Measurements from ENCODE around the gene TANC1. TPM values are rescaled to one million over a fixed set of nuclear protein-coding genes. Genes with fewer than 3 reads are reported as not detected.
"Not testable (repeated sequence)": the region's sequence is repeated elsewhere in the genome, so short reads cannot be mapped to it uniquely, and the experiment has no call there.

The TANC1 gene
- total RNA-seq, 5 donors from 2014 or later (not counting 1 experiment from before 2014, with no cell fraction given) = 0.26 to 0.61 (median 0.50) TPM

DNA sequence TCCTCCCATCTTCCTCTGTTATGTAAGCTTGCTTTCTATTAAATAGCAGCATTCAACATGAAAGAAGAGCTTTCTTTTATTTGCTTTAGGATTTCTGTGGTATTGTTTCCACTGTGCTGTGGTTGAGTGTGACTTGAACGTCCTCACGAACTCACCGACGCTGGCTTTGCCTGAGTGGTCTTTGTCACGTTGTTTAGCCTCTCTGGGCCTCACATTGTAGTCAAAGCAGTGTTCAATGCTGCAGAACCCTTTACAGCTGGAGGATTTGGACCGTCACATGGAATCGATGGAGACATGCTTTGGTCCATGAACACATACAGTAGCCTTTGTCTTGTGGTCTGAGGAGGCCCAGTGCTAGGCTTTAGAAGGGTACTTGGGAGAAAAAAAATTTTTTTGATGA, 66.3 kb downstream of the TANC1 start:
- no peaks in the 10 kb centered on the region for H3K36me3 Mint-ChIP-seq
- Histone ChIP-seq H3K4me1 (ENCODE audit: control insufficient read depth in 1 of 2, extremely low read depth in 1 of 2, insufficient read depth in 2 of 2, low read length in 2 of 2) (no peaks in the 10 kb centered on the region), H3K27ac (ENCODE audit: low read length) (no peak overlapping the region), H3K9me3 (no peaks in the 10 kb centered on the region), H3K36me3 (ENCODE audit: control insufficient read depth in 2 of 2, extremely low read depth in 1 of 2, insufficient read depth in 1 of 2, low read length in 1 of 2) (no peaks in the 10 kb centered on the region), H3K27me3 (replicated peaks in 1 of 2; ENCODE audit: control insufficient read depth in 2 of 2, extremely low read depth in 1 of 2, insufficient read depth in 2 of 2, low read length in 1 of 2) (no peaks in the 10 kb centered on the region), H3K4me3 (ENCODE audit: control insufficient read depth in 1 of 2, extremely low read depth in 1 of 2, low read length in 1 of 2) (no peak overlapping the region)
- no peak overlapping the region for H3K27ac Mint-ChIP-seq
- H3K27me3 Mint-ChIP-seq = peaks cover 4% of the 10 kb centered on the region in 2 donors
- WGBS (ENCODE audit: insufficient coverage) = 87% methylated on average over 6 of the region's 7 CpGs
- H3K4me3 Mint-ChIP-seq = no peak overlapping the region
- ATAC-seq (replicated peaks in 1 of 4) = no peak
- CTCF ChIA-PET = interaction anchor here (0.6 to 4.2 kb wide), 3 partner anchors 84 to 355 kb away, joined by 3 to 65 read pairs (median 11); no protein-coding TSS in a partner anchor
- H3K9me3 Mint-ChIP-seq = peaks cover 0 to 10% (median 0%) of the 10 kb centered on the region in 3 donors
- POLR2A ChIA-PET = interaction anchor here in 1 of 2 donors (0.7 kb wide), 1 partner anchor 889 kb away, joined by 3 read pairs; no protein-coding TSS in a partner anchor
- DNase-seq = no peak
- no peaks in the 10 kb centered on the region for H3K4me1 Mint-ChIP-seq

DNA sequence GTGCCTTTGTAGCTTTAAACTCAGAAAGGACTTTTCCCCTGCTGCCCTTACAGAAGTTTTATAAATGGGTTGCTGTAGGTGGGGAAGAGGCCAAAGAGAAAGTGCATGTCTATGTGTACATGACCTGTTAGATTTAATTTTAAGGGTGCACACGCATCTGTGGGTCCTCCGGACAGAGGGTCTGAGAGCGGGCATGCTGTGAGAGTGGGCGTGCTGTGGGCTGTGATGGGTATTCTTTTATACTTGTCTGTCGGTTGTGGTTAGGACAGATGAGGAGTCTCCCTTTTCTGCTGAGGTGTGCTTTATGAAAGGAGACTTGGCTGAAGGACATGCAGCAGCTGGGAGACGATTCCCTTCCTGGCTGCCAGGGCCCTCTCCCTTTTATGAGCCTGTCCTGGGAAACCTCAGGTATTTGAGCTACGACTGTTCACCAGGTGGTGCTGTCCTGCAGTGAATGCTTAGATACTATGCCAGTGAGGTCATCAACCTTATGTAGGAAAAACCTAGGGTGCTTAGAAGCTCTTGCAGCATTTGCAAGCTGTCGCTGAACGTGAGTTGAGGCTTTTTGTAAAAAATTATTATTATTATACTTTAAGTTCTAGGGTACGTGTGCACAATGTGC, 67.5 kb downstream of the TANC1 start:
- Mint-ChIP-seq H3K9me3 (peaks cover 0 to 10% (median 5%) of the 10 kb centered on the region in 3 donors), H3K27me3 (peaks cover 4 to 9% of the 10 kb centered on the region in 2 donors), H3K36me3 (no peaks in the 10 kb centered on the region), H3K4me3 (no peak overlapping the region), H3K27ac (no peak overlapping the region), H3K4me1 (no peaks in the 10 kb centered on the region)
- Histone ChIP-seq H3K4me1 (ENCODE audit: control insufficient read depth in 1 of 2, extremely low read depth in 1 of 2, insufficient read depth in 2 of 2, low read length in 2 of 2) (no peaks in the 10 kb centered on the region), H3K36me3 (ENCODE audit: control insufficient read depth in 2 of 2, extremely low read depth in 1 of 2, insufficient read depth in 1 of 2, low read length in 1 of 2) (no peaks in the 10 kb centered on the region), H3K27ac (ENCODE audit: low read length) (no peak overlapping the region), H3K4me3 (ENCODE audit: control insufficient read depth in 1 of 2, extremely low read depth in 1 of 2, low read length in 1 of 2) (no peak overlapping the region), H3K27me3 (replicated peaks in 1 of 2; ENCODE audit: control insufficient read depth in 2 of 2, extremely low read depth in 1 of 2, insufficient read depth in 2 of 2, low read length in 1 of 2) (no peaks in the 10 kb centered on the region), H3K9me3 (no peaks in the 10 kb centered on the region)
- WGBS (ENCODE audit: insufficient coverage) = 82% methylated on average over 5 of the region's 10 CpGs
- POLR2A ChIA-PET = no interaction called here
- ATAC-seq (replicated peaks in 1 of 4) (peak in 2 of 4 experiments; percentile 58 to 73), DNase-seq (peak in 20 of 35 experiments; percentile 0 to 53 (median 17))
- CTCF ChIA-PET = interaction anchor here (0.7 to 4.2 kb wide), 8 partner anchors 78 to 932 kb away, joined by 3 to 65 read pairs (median 4); no protein-coding TSS in a partner anchor

DNA sequence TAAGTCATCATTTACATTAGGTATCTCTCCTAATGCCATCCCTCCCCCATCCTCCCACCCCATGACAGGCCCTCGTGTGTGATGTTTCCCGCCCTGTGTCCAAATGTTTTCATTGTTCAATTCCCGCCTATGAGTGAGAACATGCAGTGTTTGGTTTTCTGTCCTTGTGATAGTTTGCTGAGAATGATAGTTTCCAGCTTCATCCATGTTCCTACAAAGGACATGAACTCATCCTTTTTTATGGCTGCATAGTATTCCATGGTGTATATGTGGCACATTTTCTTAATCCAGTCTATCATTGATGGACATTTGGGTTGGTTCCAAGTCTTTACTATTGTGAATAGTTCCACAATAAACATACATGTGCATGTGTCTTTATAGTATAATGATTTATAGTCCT, 68.0 kb downstream of the TANC1 start:
- H3K27me3 Mint-ChIP-seq = not testable (repeated sequence)
- WGBS (ENCODE audit: insufficient coverage) = no CpG with 5 or more reads among the region's 3 CpGs

DNA sequence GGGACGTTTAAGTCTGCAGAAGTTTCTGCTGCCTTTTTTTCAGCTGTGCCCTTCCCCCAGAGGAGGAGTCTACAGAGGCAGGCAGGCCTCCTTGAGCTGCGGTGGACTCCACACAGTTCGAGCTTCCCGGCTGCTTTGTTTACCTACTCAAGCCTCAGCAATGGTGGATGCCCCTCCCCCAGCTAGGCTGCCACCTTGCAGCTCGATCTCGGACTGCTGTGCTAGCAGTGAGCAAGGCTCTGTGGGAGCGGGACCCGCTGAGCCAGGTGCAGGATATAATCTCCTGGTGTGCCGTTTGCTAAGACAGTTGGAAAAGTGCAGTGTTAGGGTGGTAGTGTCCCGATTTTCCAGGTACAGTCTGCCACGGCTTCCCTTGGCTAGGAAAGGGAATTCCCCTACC, 72.9 kb downstream of the TANC1 start:
- H3K27me3 Mint-ChIP-seq = peaks cover 9 to 14% of the 10 kb centered on the region in 2 donors
- H3K4me3 Mint-ChIP-seq; H3K9me3 Mint-ChIP-seq; H3K4me1 ChIP-seq (ENCODE audit: control insufficient read depth in 1 of 2, extremely low read depth in 1 of 2, insufficient read depth in 2 of 2, low read length in 2 of 2); POLR2A ChIA-PET; CTCF ChIA-PET; H3K4me1 Mint-ChIP-seq; H3K27ac ChIP-seq (ENCODE audit: low read length); DNase-seq; H3K36me3 ChIP-seq (ENCODE audit: control insufficient read depth in 2 of 2, extremely low read depth in 1 of 2, insufficient read depth in 1 of 2, low read length in 1 of 2); H3K4me3 ChIP-seq (ENCODE audit: control insufficient read depth in 1 of 2, extremely low read depth in 1 of 2, low read length in 1 of 2); H3K9me3 ChIP-seq; H3K27ac Mint-ChIP-seq; ATAC-seq (replicated peaks in 1 of 4); H3K36me3 Mint-ChIP-seq: not testable (repeated sequence)
- H3K27me3 ChIP-seq (replicated peaks in 1 of 2; ENCODE audit: control insufficient read depth in 2 of 2, extremely low read depth in 1 of 2, insufficient read depth in 2 of 2, low read length in 1 of 2) = peaks cover 0 to 16% of the 10 kb centered on the region in 2 experiments
- WGBS (ENCODE audit: insufficient coverage) = 92% methylated on average over 7 of the region's 11 CpGs

More for the DNA sequence above, 68.0 kb downstream of the TANC1 start:
- H3K27ac ChIP-seq (ENCODE audit: low read length); H3K4me1 ChIP-seq (ENCODE audit: control insufficient read depth in 1 of 2, extremely low read depth in 1 of 2, insufficient read depth in 2 of 2, low read length in 2 of 2); H3K4me3 ChIP-seq (ENCODE audit: control insufficient read depth in 1 of 2, extremely low read depth in 1 of 2, low read length in 1 of 2); DNase-seq; H3K36me3 ChIP-seq (ENCODE audit: control insufficient read depth in 2 of 2, extremely low read depth in 1 of 2, insufficient read depth in 1 of 2, low read length in 1 of 2); H3K27ac Mint-ChIP-seq; H3K9me3 ChIP-seq; H3K4me1 Mint-ChIP-seq; POLR2A ChIA-PET; H3K9me3 Mint-ChIP-seq; H3K36me3 Mint-ChIP-seq; H3K4me3 Mint-ChIP-seq; ATAC-seq (replicated peaks in 1 of 4); H3K27me3 ChIP-seq (replicated peaks in 1 of 2; ENCODE audit: control insufficient read depth in 2 of 2, extremely low read depth in 1 of 2, insufficient read depth in 2 of 2, low read length in 1 of 2): not testable (repeated sequence)
- CTCF ChIA-PET = interaction anchor here (0.7 to 4.2 kb wide), 8 partner anchors 78 to 1082 kb away, joined by 3 to 65 read pairs (median 4); no protein-coding TSS in a partner anchor

DNA sequence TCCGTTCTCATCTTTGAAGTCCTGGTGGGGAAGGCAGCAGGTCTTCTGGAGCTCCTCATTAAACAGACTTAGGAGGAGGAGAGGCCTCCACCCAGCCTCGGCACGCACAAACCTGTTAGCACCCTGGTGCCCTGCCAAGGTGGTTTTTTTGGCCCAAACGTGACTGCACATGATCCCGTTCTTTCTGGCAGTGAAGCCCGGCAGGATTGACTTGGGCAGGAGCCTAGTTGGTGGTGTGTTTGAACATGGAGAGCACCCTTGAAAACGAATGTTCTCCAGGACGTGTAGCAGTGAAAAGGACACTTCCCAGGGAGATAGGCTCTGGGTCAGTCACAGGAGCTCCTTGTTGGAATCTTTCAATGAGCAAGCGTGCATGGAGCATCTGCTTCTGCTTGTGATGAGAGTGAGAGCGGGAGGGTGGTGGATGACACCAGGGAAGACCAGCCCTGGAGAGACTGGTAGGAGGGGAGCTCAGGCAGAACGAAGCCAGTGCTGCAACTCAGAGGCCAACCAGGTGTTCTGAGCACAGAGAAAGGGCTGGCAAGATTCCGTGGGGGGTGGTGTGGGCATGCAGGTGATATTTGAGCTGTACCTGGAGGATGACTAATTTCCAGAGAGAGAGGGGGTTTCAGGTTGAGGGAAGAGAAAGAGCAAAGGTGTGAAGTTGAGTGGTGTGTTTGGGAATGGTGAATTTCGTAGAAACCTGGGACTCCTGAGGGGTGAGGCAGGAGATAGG, 73.8 kb downstream of the TANC1 start:
- Mint-ChIP-seq H3K4me1 (no peaks in the 10 kb centered on the region), H3K27me3 (peaks cover 9 to 15% of the 10 kb centered on the region in 2 donors), H3K27ac (no peak overlapping the region), H3K4me3 (no peak overlapping the region), H3K9me3 (peaks cover 0 to 10% (median 5%) of the 10 kb centered on the region in 3 donors), H3K36me3 (no peaks in the 10 kb centered on the region)
- H3K4me3 ChIP-seq (ENCODE audit: control insufficient read depth in 1 of 2, extremely low read depth in 1 of 2, low read length in 1 of 2) = no peak overlapping the region
- no peaks in the 10 kb centered on the region for H3K9me3 ChIP-seq
- peaks cover 0 to 16% of the 10 kb centered on the region in 2 experiments for H3K27me3 ChIP-seq (replicated peaks in 1 of 2; ENCODE audit: control insufficient read depth in 2 of 2, extremely low read depth in 1 of 2, insufficient read depth in 2 of 2, low read length in 1 of 2)
- ATAC-seq (replicated peaks in 1 of 4) (no peak), DNase-seq (no peak)
- 88% methylated on average over 11 of the region's 13 CpGs for WGBS (ENCODE audit: insufficient coverage)
- H3K36me3 ChIP-seq (ENCODE audit: control insufficient read depth in 2 of 2, extremely low read depth in 1 of 2, insufficient read depth in 1 of 2, low read length in 1 of 2) = no peaks in the 10 kb centered on the region
- no peak overlapping the region for H3K27ac ChIP-seq (ENCODE audit: low read length)
- ChIA-PET CTCF (no interaction called here), POLR2A (no interaction called here)
- H3K4me1 ChIP-seq (ENCODE audit: control insufficient read depth in 1 of 2, extremely low read depth in 1 of 2, insufficient read depth in 2 of 2, low read length in 2 of 2) = no peaks in the 10 kb centered on the region

DNA sequence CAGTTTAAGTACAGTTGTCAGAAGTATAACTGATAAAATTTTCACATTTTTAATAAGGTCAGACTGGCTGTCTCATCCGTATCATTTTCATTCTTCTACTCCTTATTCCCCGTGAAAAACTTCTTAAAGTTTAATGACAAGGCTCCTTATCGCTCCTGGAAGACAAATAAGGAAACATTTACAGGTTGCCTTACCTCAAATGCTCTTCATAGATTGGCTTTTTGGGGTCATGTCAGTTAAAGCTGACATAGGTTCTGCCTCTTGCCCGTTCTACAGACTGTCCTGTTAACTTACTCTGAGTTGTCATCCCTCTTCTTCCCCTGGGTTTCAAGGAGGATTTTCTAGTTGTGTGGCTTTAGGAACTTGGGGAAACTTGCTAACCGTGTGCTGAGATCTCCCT, 75.3 kb downstream of the TANC1 start:
- CTCF ChIA-PET = no interaction called here
- H3K9me3 ChIP-seq = no peaks in the 10 kb centered on the region
- Mint-ChIP-seq H3K36me3 (no peaks in the 10 kb centered on the region), H3K4me3 (no peak overlapping the region), H3K27me3 (peaks cover 9 to 11% of the 10 kb centered on the region in 2 donors), H3K4me1 (no peaks in the 10 kb centered on the region), H3K27ac (no peak overlapping the region), H3K9me3 (peaks cover 0 to 5% (median 0%) of the 10 kb centered on the region in 3 donors)
- DNase-seq (no peak), ATAC-seq (replicated peaks in 1 of 4) (no peak)
- H3K27me3 ChIP-seq (replicated peaks in 1 of 2; ENCODE audit: control insufficient read depth in 2 of 2, extremely low read depth in 1 of 2, insufficient read depth in 2 of 2, low read length in 1 of 2) = peaks cover 0 to 16% of the 10 kb centered on the region in 2 experiments
- no peak overlapping the region for H3K27ac ChIP-seq (ENCODE audit: low read length)
- no peak overlapping the region for H3K4me3 ChIP-seq (ENCODE audit: control insufficient read depth in 1 of 2, extremely low read depth in 1 of 2, low read length in 1 of 2)
- WGBS (ENCODE audit: insufficient coverage) = no CpG with 5 or more reads among the region's 5 CpGs
- POLR2A ChIA-PET = no interaction called here
- no peaks in the 10 kb centered on the region for H3K36me3 ChIP-seq (ENCODE audit: control insufficient read depth in 2 of 2, extremely low read depth in 1 of 2, insufficient read depth in 1 of 2, low read length in 1 of 2)
- H3K4me1 ChIP-seq (ENCODE audit: control insufficient read depth in 1 of 2, extremely low read depth in 1 of 2, insufficient read depth in 2 of 2, low read length in 2 of 2) = no peaks in the 10 kb centered on the region

Measured in T-cell (primary cell).